Stimulated activated CD8-positive, alpha-beta memory T cell treated with anti-CD3 and anti-CD28 coated beads, Interleukin-7, amount 100 ng/mL, for 24 hours (primary cell): ENCODE data around the gene RBM14.
"Not testable (repeated sequence)": the region's sequence is repeated elsewhere in the genome, so short reads cannot be mapped to it uniquely, and the experiment has no call there.

Source experiments
- DNase-seq: peaks from one replicate; pipeline ENCODE4 v3.0.0-alpha.2; 2020; ENCODE audit warnings: low read depth

Gene RBM14

GRCh38 chr11:66616379-66617154 is at the start of gene RBM14:
TSS of gene RBM14 (plus strand) at chr11:66616630. CDS start at chr11:66616721, 91 bp downstream.
- peak; percentile 93 for DNase-seq

GRCh38 chr11:66567787-66568123 is 48.7 kb upstream of the RBM14 start:
- DNase-seq, result no peak

DNA sequence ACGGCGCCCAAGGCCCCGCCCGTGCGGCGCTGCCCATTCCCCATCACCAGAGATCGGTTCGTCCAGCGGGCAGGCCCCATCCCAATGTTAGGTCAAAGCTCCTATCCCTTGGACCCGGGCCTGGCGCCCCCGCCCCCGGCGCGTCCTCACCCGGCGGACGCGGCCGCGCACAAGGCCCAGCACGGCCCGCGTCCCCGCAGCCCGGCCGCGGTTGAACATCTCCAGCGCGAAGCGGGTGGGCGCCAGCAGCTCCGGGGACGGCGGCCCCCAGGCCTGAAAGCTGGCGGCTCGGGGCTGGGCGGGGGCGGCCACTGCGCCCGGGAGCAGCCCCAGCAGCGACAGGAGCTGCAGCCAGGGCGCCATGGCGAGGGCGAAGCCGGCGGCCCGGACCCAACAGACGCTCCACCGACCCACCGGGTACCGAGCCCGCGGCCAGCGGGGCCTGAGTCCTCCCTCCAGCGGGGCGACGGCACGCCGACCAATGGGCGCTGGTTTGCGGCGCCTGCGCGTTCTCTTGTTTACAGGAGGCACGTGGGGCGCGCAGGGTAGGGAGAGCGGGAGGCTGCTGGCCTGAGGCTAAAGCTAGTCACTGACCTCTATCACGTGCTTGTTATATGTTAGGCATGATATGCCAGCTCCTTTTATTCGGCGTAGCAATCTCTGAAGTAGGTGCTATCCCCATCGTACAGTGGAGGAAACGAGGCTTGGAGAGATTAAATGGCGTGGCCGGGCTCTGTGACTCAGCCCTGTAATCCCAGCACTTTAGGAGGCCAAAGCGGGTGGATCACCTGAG is 48.1 kb upstream of the RBM14 start, which contains the start of gene CTSF:
Gene CTSF (minus strand): TSS at position 483 of the 793 bp plus-strand sequence. CDS start 120 bp downstream, at position 363.
- DNase-seq, result peak; percentile 51

- no peak for DNase-seq
Observed at GRCh38 chr11:66569076-66569475, 47.4 kb upstream of the RBM14 start.

DNA sequence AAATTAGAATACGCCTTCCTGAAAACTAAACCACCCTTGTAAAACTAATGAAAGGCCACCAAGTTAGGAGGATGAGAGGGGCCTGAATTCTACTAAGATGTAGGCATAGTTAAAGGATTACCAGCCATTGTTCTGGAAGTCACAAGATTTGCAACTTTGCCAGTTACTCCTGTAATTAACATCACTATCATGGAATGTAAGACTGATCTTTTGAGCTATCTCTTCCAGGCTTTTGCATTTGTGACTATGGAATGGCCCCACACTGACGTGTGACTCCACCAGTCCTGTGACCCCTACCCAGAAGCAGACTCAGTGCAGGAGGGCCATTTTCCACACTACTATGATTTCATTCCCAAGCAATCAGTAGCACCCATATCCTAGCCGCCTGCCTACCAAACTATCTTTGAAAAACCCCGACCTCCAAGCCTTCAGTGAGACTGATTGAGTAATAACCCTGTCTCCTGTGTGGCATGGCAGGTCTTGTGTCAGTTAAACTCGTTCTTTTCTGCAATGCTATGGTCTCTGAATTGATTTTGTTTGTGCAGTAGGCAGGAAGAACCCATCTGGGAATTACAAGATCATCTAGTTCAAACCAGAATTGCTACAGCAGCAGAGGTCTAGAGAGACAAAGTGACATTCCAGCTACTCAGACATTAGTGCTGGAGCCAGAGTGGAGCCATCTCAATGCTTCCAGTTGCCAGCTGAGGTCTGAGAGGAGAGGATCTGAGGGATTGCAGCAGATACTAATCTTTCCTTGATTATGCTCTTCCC is 46.2 kb upstream of the RBM14 start:
- no peak for DNase-seq

GRCh38 chr11:66570850-66571180 is 45.6 kb upstream of the RBM14 start:
- no peak for DNase-seq

- peak; percentile 78 for DNase-seq
Observed at GRCh38 chr11:66579017-66579606, 37.3 kb upstream of the RBM14 start.

DNA sequence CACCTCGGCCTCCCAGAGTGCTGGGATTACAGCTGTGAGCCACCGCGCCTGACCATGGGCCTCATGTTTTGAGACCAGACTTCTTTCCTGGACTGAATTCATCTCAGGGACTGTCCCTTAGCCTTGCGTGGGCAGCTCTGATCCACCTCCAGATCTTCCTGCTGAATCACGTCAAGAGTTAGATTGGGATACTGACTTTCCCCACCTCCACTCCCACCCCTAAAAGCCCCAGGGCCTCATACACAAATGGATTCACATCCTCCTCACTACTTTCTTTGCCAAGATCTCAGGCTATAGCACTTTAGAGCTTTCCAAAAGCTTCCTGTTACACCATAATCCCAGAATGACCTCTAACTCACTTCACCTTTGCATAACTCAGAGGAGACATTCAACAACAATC is 35.6 kb upstream of the RBM14 start:
- no peak for DNase-seq

DNA sequence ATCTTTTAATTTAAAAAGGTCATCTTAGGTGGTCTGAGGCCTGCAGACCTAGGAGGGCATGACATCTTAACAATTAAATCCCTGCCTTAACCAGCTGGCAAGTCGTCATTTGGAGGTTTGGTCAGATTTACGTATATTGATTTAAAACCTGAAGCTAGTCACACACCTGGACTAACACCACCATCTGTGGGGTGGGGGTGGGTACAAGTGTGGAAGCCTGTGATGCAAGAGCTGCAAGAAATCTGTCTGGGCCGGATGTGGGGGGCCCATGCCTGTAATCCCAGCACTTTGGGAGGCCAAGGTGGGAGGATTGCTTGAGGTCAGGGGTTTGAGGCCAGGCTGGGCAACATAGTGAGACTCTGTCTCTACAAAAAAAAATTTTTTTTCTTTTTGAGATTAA is 35.2 kb upstream of the RBM14 start:
- no peak for DNase-seq

DNA sequence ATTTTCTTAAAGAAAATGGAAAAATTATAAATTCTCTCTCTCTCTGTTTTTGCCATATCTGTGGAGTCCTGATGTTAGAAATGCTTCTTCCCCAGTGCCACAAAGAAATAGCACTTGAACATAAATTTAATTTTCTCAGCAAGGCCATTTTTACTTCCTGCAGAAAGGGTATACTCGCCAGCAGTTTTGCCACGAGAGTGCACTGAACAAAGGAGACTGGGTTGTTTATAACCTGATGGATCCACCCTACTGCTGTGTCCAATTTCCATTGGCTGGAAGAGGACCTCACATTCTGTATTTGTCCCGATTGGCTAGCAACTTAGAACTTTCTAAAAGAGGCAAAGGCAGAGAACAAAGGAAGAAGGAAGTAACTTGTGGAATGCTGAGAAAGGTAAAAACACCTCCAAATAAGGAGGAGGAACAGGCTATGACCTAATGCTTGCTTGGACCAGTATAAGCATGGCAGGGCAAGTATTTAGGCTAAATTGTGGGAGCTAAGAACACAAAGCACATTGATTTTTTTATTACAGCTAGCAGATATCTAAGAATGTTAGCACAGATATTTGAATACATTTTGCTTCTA is 33.8 kb upstream of the RBM14 start:
- not testable (repeated sequence) for DNase-seq

GRCh38 chr11:66585447-66585846 is 31.0 kb upstream of the RBM14 start:
- not testable (repeated sequence) for DNase-seq

DNA sequence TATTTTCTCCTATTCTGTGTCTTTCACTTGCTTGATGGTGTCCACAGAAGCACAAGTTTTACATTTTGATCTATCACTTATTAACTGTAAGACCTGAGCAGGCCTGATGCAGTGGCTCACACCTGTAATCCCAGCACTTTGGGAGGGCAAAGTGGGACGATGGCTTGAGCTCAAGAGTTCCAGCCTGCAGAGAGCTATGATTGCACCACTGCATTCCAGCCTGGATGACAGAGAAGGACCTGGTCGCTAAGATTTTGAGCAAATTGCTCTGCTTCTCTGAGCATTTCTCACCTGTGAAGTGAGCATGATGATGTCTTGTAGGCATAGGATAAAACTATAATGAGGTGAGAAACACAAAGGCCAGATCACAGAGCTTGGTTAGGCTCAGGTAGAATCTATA is 30.3 kb upstream of the RBM14 start:
- no peak for DNase-seq

DNA sequence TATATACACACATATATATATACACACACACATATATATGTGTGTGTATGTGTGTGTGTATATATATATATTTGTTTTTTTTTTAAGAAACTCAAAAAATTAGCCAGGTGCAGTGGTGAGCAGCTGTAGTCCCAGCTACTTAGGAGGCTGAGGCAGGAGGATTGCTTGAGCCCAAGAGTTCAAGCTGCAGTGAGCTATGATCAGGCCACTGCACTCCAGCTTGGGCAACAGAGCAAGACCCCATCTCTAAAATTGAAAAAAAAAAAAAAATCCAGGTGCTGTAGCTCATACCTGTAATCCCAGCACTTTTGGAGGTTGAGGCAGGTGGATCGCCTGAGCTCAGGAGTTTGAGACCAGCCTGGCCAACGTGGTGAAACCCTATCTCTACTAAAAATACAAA is 27.1 kb upstream of the RBM14 start:
- not testable (repeated sequence) for DNase-seq

GRCh38 chr11:66589996-66590675 is 26.3 kb upstream of the RBM14 start:
- no peak for DNase-seq

DNA sequence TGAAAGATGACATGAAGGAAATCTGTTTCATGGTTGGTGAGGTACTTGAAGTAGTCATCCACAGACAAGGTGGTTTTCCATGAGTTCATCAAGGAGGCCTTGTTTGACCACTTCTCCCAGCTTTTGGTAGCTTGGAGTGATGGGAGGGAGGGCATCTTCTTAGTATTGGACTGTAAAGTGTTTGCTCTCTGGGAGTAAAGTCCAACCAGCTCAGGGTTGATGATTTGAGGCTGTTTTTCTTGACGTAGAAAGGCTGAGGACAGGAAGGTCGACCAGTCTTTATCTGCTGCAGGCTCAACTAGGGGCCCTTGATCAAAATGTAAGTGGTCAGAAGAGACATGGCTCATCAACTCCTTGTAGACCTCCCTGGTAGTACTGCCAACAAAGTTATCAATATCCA is 25.3 kb upstream of the RBM14 start:
- DNase-seq, result no peak

DNA sequence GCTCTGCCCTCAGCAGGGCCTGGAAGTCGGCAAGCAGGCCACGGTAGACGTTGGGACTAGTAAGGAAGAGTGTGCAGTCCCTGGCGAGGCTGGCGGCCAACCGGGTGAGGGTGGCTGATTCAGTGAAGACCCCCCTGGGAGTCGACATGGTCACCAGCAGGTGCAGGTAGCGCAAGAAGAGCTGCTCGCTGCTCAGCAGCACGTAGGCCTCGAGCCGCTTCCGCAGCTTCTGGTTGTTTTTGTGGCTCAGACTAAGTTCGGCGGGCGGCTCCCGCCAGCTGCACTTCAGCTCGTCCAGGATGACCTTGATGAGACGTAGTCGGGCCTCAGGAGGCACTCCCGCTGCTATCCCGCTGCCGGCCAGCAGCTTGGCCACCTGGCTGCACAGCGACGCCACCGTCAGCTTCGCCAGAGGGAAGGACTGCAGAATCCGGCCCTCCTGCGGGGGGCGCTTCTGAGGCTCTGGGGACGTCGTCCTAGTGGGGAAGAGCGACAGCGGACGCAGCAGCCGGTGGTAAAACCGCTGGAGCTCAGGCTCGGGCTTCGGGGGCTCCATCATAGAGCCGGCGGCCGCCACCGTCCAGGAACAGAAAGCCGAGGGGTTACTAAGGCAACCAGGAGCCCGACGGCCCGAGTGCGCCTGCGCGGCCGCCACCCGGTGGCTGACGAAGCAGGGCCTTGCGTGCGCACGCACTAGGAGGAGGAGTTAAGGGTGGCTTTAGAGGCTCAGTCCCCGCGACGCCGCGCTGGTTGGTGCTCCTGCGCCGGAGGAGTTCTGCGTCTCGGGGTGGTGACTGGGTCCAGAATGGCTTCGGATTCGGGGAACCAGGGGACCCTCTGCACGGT is 23.8 kb upstream of the RBM14 start, which contains the start of the genes CCDC87 and CCS:
Gene CCDC87 (minus strand): TSS at position 607 of the 846 bp plus-strand sequence. CDS start 48 bp downstream, at position 559.
Gene CCS (plus strand): TSS at position 729 of the 846 bp plus-strand sequence. CDS start 77 bp downstream, at position 806.
- peak; percentile 99 for DNase-seq

DNA sequence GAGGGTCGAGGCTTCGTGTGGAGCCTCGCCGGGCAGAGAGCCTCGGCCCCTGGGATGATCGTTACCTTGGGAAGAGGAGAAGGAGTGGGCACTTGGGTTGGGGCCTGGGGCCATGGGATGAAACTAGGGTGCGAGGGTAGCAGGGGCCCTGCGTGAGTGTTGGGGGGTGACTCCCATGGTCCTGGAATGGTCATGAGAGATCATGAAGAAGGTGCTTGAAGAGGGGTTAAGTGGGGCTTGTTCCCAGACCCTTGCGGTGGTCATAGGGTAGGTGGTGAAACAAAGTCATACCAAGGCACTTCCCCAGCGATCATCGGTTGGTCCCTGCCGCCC is 23.2 kb upstream of the RBM14 start:
- no peak for DNase-seq

DNA sequence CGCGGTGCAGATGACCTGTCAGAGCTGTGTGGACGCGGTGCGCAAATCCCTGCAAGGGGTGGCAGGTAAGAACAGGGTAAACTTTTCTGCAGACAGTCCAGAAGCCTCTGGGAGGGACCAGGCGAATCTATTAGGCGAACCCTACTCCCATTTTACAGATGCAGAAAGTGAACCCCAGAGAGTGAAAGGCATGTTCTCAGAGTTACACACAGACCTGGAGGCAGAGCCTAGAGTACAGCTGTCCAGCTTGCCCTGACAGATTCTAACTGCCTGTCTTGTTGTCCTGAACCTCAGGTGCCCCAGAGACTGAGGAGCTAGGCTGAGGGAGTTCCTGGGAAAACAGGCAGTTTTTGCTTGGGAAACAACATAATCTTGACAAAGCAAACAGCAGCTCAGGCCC is 22.8 kb upstream of the RBM14 start:
- no peak for DNase-seq

DNA sequence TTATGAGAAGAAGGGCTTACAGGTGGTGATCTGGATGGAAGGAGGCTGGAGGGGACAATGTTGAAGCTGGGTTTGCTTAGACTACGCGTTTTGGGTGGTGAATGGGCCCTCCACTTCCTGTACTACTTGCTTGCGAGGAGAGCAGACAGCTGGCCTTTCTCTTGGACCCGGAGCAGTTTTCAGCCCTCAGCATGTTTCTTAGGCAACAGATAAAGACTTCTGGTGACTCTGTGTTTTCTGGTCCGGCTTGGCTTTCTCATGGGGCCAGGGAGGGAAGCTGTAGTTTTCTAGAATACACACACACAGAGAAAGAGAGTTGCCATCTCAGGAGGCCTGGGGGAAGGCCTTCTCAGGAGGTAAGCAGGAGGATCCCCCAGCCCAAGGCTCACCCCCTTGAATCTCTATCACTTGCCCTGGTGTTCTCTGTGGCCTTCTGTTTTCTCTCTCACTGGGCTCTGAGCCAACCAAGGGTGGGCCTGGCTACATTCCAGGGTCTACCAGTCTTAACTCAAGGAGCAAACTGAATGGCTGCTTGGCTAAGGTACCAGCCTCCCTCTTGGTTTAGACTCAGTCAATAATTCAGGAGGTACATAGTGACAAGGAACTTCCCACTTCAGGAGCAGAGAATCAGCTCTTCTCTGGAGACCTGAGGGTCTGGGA is 21.1 kb upstream of the RBM14 start:
- no peak for DNase-seq

DNA sequence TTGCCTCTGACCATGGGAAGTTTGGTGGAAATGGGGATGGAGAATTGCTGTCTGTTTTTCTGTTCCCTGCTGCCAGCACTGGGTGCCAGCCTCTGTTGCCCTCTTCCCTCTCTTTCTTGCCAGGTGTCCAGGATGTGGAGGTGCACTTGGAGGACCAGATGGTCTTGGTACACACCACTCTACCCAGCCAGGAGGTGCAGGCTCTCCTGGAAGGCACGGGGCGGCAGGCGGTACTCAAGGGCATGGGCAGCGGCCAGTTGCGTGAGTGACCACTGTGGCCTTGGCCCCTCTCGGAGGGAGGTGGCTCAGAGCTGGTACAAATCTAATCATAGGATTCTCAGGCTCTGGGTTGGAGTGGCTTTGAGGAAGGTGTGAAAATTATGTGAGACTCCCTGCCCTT is 17.4 kb upstream of the RBM14 start:
- DNase-seq, result no peak
